ENCODE data around the gene CRB3. TPM values are rescaled to one million over a fixed set of nuclear protein-coding genes. Genes with fewer than 3 reads are reported as not detected.

Gene CRB3
- total and polyA plus RNA-seq, 9 of the 15 experiments (the other 6 are each of a cell fraction or from before 2014, with no cell fraction given), result 0.49 TPM; not detected in 8

- TF ChIP-seq NR0B1 (IDR thresholded peaks at IDR 0.05; ENCODE audit: partially characterized antibody) (no peak), CREB3L1 (IDR thresholded peaks at IDR 0.05; ENCODE audit: borderline replicate concordance, low read depth) (no peak), NCOA2 (IDR thresholded peaks at IDR 0.05; ENCODE audit: partially characterized antibody in 2 of 2) (no peak)
- no peaks in the 10 kb centered on the region for H4K20me1 ChIP-seq (replicated peaks; ENCODE audit: control insufficient read depth, insufficient read depth, low read length)
- no peak overlapping the region for H2AFZ ChIP-seq (ENCODE audit: low read depth, low read length)
- no peak for DNase-seq (ENCODE audit: extremely low read depth in 1 of 4, low spot score in 3 of 4)
- FAIRE-seq, result no peak
- ChIA-PET POLR2A (no interaction called here), CTCF (ENCODE audit: low intra/inter-chr PET ratio) (no interaction called here)
- no peak overlapping the region for H3K4me2 ChIP-seq (ENCODE audit: insufficient read depth, low read length)
- in situ Hi-C loops (cut with MboI), result no loop called here
- no peak for ATAC-seq
- no peaks in the 10 kb centered on the region for H3K27me3 ChIP-seq (ENCODE audit: control insufficient read depth in 2 of 2, insufficient read depth in 2 of 2, low read length in 2 of 2)
- H3K4me3 ChIP-seq, result no peak overlapping the region
- peaks cover 43% of the 10 kb centered on the region for H3K36me3 ChIP-seq (ENCODE audit: control insufficient read depth, insufficient read depth, low read length)
- WGBS (ENCODE audit: insufficient coverage, low coverage, missing lambda C conversion rate), result 76% methylated on average over 5 of the region's 5 CpGs
- no peak overlapping the region for H3K27ac ChIP-seq (ENCODE audit: extremely low read depth, low read depth, low read length)
- intact Hi-C loops (cut with micrococcal nuclease), result no loop called here
- H3K9ac ChIP-seq (ENCODE audit: insufficient read depth in 1 of 2, low read depth in 2 of 2, low read length in 2 of 2), result no peak overlapping the region
- H3K9me1 ChIP-seq (ENCODE audit: control insufficient read depth, insufficient read depth, low read length), result no peaks in the 10 kb centered on the region
- no peaks in the 10 kb centered on the region for H3K79me2 ChIP-seq (ENCODE audit: control insufficient read depth, insufficient read depth, low read length)
- BruUV-seq (replicated peaks), result no TSS peak
- H3K4me1 ChIP-seq (replicated peaks in 1 of 2; ENCODE audit: control insufficient read depth in 2 of 2, insufficient read depth in 2 of 2, low read length in 2 of 2), result peaks cover 0 to 3% of the 10 kb centered on the region in 2 experiments; a peak in 1 of 5 replicates
- H3K9me3 ChIP-seq (replicated peaks; ENCODE audit: control insufficient read depth, insufficient read depth, low read depth, low read length), result peaks cover 18% of the 10 kb centered on the region
Observed at GRCh38 chr19:6450166-6450565, 13.9 kb upstream of the CRB3 start.

Data from K562 (cell line).